Measurements from ENCODE around the gene SLMAP. TPM values are rescaled to one million over a fixed set of nuclear protein-coding genes. Genes with fewer than 3 reads are reported as not detected.
A peak's percentile ranks its signal among the peaks of the same experiment; 100 is the strongest.

Gene SLMAP
- total RNA-seq, 2 donors from 2014 or later = 57.3 to 103 TPM

- H3K27me3 Mint-ChIP-seq = no peaks in the 10 kb centered on the region
- DNase-seq (ENCODE audit: low spot score) (no peak), ATAC-seq (no peak)
- H3K4me1 Mint-ChIP-seq (ENCODE audit: low read depth in 2 of 2) = peaks cover 37% of the 10 kb centered on the region in 2 donors
- no peaks in the 10 kb centered on the region for H3K9me3 Mint-ChIP-seq
- H3K4me3 Mint-ChIP-seq = no peak overlapping the region
- peaks cover 6% of the 10 kb centered on the region for H3K36me3 Mint-ChIP-seq
- no peak overlapping the region for H3K27ac Mint-ChIP-seq
Observed at GRCh38 chr3:57764794-57765193, 8.7 kb downstream of the SLMAP start.

GRCh38 chr3:57768595-57768994 lies 12.5 kb downstream of the SLMAP start:
- Mint-ChIP-seq H3K9me3 (no peaks in the 10 kb centered on the region), H3K4me1 (ENCODE audit: low read depth in 2 of 2) (peaks cover 45 to 51% of the 10 kb centered on the region in 2 donors), H3K27ac (no peak overlapping the region), H3K4me3 (no peak overlapping the region), H3K27me3 (no peaks in the 10 kb centered on the region), H3K36me3 (peaks cover 6% of the 10 kb centered on the region)
- DNase-seq (ENCODE audit: low spot score) = no peak
- ATAC-seq = no peak

- H3K36me3 Mint-ChIP-seq = peaks cover 6% of the 10 kb centered on the region
- no peak overlapping the region for H3K27ac Mint-ChIP-seq
- H3K27me3 Mint-ChIP-seq = no peaks in the 10 kb centered on the region
- DNase-seq (ENCODE audit: low spot score) = no peak
- no peak for ATAC-seq
- no peak overlapping the region for H3K4me3 Mint-ChIP-seq
- H3K4me1 Mint-ChIP-seq (ENCODE audit: low read depth in 2 of 2) = peaks cover 32 to 37% of the 10 kb centered on the region in 2 donors
- no peaks in the 10 kb centered on the region for H3K9me3 Mint-ChIP-seq
Observed at GRCh38 chr3:57770009-57770827, 14.1 kb downstream of the SLMAP start.

- Mint-ChIP-seq H3K9me3 (no peaks in the 10 kb centered on the region), H3K36me3 (no peaks in the 10 kb centered on the region), H3K4me1 (ENCODE audit: low read depth in 2 of 2) (peaks cover 28 to 29% of the 10 kb centered on the region in 2 donors), H3K4me3 (no peak overlapping the region), H3K27me3 (no peaks in the 10 kb centered on the region), H3K27ac (no peak overlapping the region)
- DNase-seq (ENCODE audit: low spot score) (no peak), ATAC-seq (no peak)
Observed at GRCh38 chr3:57772251-57772650, 16.1 kb downstream of the SLMAP start.

DNA sequence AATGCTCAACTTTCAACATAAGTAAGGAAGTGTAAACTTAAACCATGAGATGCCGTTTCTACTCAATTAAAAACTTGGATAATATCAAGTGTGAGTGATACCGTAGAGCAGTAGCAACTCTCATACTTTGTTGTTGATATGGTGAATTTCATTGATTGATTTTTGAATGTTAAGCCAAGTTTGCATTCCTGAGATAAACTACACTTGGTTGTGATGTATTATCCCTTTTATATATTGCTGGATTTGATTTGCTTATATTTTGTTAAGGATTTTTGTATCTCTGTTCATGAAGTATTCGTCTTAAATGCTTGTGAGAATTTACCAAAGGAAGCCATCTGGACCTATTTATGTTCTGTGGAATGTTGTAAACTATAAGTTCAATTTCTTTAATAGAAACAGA lies 21.7 kb downstream of the SLMAP start:
- Mint-ChIP-seq H3K9me3 (no peaks in the 10 kb centered on the region), H3K4me1 (ENCODE audit: low read depth in 2 of 2) (peaks cover 9 to 15% of the 10 kb centered on the region in 2 donors), H3K27ac (no peak overlapping the region), H3K36me3 (no peaks in the 10 kb centered on the region), H3K4me3 (no peak overlapping the region), H3K27me3 (no peaks in the 10 kb centered on the region)
- no peak for ATAC-seq
- no peak for DNase-seq (ENCODE audit: low spot score)

- DNase-seq (ENCODE audit: low spot score) (no peak), ATAC-seq (no peak)
- Mint-ChIP-seq H3K9me3 (no peaks in the 10 kb centered on the region), H3K27me3 (no peaks in the 10 kb centered on the region), H3K27ac (peak overlapping the region; percentile 40 to 87), H3K4me3 (no peak overlapping the region), H3K36me3 (no peaks in the 10 kb centered on the region), H3K4me1 (ENCODE audit: low read depth in 2 of 2) (peaks cover 14 to 17% of the 10 kb centered on the region in 2 donors)
Observed at GRCh38 chr3:57778494-57778893, 22.4 kb downstream of the SLMAP start.

- Mint-ChIP-seq H3K27ac (no peak overlapping the region), H3K9me3 (no peaks in the 10 kb centered on the region)
- ATAC-seq = no peak
Observed at GRCh38 chr3:57779666-57780065, 23.6 kb downstream of the SLMAP start.

GRCh38 chr3:57783186-57784088 lies 27.3 kb downstream of the SLMAP start:
- ATAC-seq = no peak
- H3K27ac Mint-ChIP-seq = no peak overlapping the region
- DNase-seq (ENCODE audit: low spot score) = no peak
- H3K9me3 Mint-ChIP-seq = no peaks in the 10 kb centered on the region
- no peaks in the 10 kb centered on the region for H3K36me3 Mint-ChIP-seq
- no peak overlapping the region for H3K4me3 Mint-ChIP-seq
- H3K27me3 Mint-ChIP-seq = no peaks in the 10 kb centered on the region
- H3K4me1 Mint-ChIP-seq (ENCODE audit: low read depth in 2 of 2) = peaks cover 13 to 22% of the 10 kb centered on the region in 2 donors

More at GRCh38 chr3:57779666-57780065, 23.6 kb downstream of the SLMAP start:
- no peaks in the 10 kb centered on the region for H3K36me3 Mint-ChIP-seq
- no peak for DNase-seq (ENCODE audit: low spot score)
- H3K4me3 Mint-ChIP-seq = no peak overlapping the region
- H3K27me3 Mint-ChIP-seq = no peaks in the 10 kb centered on the region
- H3K4me1 Mint-ChIP-seq (ENCODE audit: low read depth in 2 of 2) = peaks cover 18 to 21% of the 10 kb centered on the region in 2 donors

DNA sequence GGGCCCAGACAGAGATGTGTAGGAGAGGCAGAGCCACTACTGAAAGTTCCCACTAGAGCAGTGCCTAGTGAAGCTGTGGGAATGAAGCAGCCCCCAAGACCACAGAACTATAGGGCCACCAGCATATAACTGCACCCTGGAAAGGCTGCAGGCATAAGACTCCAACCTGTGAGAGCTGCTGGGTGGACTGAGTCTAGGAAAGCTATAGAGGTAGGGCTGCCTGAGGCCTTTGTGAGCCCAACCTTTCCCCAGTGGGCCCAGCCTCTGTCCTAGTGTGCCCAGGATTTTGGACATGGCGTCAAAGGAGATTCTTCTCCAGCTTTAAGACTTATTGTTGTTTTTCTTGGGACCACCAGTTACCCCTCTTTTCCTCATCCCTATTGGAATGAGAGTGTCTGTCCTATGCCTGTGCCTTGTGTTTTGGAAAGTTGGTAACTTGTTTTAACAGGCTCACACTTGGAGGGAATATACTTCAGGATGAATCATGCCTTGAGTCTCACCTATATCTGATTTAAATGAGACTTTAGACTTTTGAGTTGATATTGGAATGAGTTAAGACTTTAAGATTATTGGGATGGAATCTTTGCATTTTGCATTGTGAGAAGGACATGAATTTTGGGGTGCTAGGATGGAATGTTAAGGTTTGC lies 28.1 kb downstream of the SLMAP start:
- no peak overlapping the region for H3K4me3 Mint-ChIP-seq
- no peaks in the 10 kb centered on the region for H3K27me3 Mint-ChIP-seq
- H3K27ac Mint-ChIP-seq = no peak overlapping the region
- DNase-seq (ENCODE audit: low spot score) = no peak
- no peaks in the 10 kb centered on the region for H3K36me3 Mint-ChIP-seq
- ATAC-seq = no peak
- no peaks in the 10 kb centered on the region for H3K9me3 Mint-ChIP-seq
- peaks cover 10 to 17% of the 10 kb centered on the region in 2 donors for H3K4me1 Mint-ChIP-seq (ENCODE audit: low read depth in 2 of 2)

DNA sequence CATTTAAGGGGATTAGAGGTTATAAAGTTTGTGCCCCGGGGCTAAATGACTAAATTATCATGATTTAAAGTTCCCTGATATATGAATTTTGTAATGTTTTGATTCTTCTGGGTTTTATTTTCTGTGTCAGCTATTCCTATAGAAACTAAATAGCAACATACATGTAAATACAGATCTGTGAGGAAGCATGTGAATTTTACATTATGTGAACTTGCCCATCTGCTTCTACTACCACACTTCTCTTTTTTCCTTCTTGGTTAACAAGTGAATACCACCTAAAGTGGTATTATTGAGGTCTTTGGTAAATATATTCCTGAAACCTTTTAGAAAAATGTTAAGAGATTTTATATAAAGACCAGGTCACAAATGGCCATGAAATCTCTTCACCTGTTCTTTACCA lies 29.3 kb downstream of the SLMAP start:
- Mint-ChIP-seq H3K36me3 (no peaks in the 10 kb centered on the region), H3K4me3 (no peak overlapping the region), H3K27ac (no peak overlapping the region), H3K27me3 (no peaks in the 10 kb centered on the region), H3K9me3 (no peaks in the 10 kb centered on the region), H3K4me1 (ENCODE audit: low read depth in 2 of 2) (peaks cover 10 to 17% of the 10 kb centered on the region in 2 donors)
- ATAC-seq (no peak), DNase-seq (ENCODE audit: low spot score) (no peak)

DNA sequence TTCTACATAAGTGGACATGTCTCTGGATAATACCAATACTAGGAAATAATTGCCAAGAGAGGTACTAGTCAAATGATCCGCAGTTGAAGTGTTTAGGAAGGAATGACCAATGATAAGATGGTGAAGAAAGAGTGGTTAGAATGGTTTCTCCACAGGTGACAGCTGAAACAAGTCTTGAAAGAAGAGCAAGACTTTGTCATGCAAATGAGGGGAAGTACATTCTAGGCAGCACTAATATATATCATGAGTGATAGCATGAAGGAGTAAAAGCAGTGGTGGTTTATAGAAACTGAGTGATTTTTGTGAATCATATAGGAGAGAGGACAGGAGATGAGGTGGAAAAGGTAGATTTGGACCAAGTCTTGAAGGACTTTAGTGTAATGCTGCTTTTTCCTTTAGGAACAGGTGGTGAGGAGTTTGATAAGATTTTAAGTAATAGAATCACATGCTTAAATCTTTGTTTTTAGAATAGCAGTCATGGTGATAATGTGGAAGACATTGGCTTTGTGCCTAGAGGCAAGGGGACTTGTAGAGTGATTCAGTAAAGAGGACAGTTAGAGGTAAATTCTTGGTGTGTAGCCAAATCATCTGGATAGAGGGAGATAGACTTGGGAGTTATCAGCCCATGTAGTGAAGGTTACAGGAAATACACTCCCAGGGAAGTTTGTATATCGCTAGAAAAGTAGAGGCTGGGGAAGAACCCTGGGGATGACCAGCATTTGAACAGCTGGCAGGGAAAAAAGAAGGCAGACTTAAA lies 31.9 kb downstream of the SLMAP start:
- no peak overlapping the region for H3K4me3 Mint-ChIP-seq
- peak; percentile 61 to 62 for ATAC-seq
- DNase-seq (ENCODE audit: low spot score) = no peak
- H3K36me3 Mint-ChIP-seq = no peaks in the 10 kb centered on the region
- no peaks in the 10 kb centered on the region for H3K27me3 Mint-ChIP-seq
- H3K4me1 Mint-ChIP-seq (ENCODE audit: low read depth in 2 of 2) = peaks cover 7 to 13% of the 10 kb centered on the region in 2 donors
- H3K27ac Mint-ChIP-seq = no peak overlapping the region
- no peaks in the 10 kb centered on the region for H3K9me3 Mint-ChIP-seq

- no peaks in the 10 kb centered on the region for H3K36me3 Mint-ChIP-seq
- no peaks in the 10 kb centered on the region for H3K27me3 Mint-ChIP-seq
- H3K9me3 Mint-ChIP-seq = no peaks in the 10 kb centered on the region
- no peak for DNase-seq (ENCODE audit: low spot score)
- H3K27ac Mint-ChIP-seq = no peak overlapping the region
- H3K4me1 Mint-ChIP-seq (ENCODE audit: low read depth in 2 of 2) = peaks cover 4 to 13% of the 10 kb centered on the region in 2 donors
- H3K4me3 Mint-ChIP-seq = no peak overlapping the region
- no peak for ATAC-seq
Observed at GRCh38 chr3:57788624-57789018, 32.5 kb downstream of the SLMAP start.

- Mint-ChIP-seq H3K27me3 (no peaks in the 10 kb centered on the region), H3K4me3 (no peak overlapping the region), H3K27ac (no peak overlapping the region), H3K36me3 (no peaks in the 10 kb centered on the region), H3K9me3 (no peaks in the 10 kb centered on the region), H3K4me1 (ENCODE audit: low read depth in 2 of 2) (peaks cover 14 to 21% of the 10 kb centered on the region in 2 donors)
- ATAC-seq = no peak
- DNase-seq (ENCODE audit: low spot score) = no peak
Observed at GRCh38 chr3:57791245-57791644, 35.1 kb downstream of the SLMAP start.

All from natural killer cell treated with Interleukin-12 subunit alpha and Interleukin-12 subunit beta and Interleukin-15 and Interleukin-18, amount 100 ng/mL, for 72 hours (primary cell).